ENCODE data around the gene FRMD1.

FRMD1 gene

GRCh38 chr6:168053086-168053956 lies 25.7 kb downstream of the FRMD1 start:
- DNase-seq, result no peak

GRCh38 chr6:168052291-168052891 lies 26.6 kb downstream of the FRMD1 start:
- DNase-seq, result no peak

GRCh38 chr6:168051648-168052047 lies 27.4 kb downstream of the FRMD1 start:
- no peak for DNase-seq

GRCh38 chr6:168050881-168051586 lies 28.0 kb downstream of the FRMD1 start:
- no peak for DNase-seq

- no peak for DNase-seq
These were observed 28.7 kb downstream of the FRMD1 start for GRCh38 chr6:168050225-168050880.

- no peak for DNase-seq
These were observed 29.2 kb downstream of the FRMD1 start for GRCh38 chr6:168049706-168050224.

GRCh38 chr6:168049277-168049676 lies 29.7 kb downstream of the FRMD1 start:
- DNase-seq, result no peak

GRCh38 chr6:168048724-168049025 lies 30.3 kb downstream of the FRMD1 start:
- DNase-seq, result no peak

GRCh38 chr6:168047841-168048723 lies 30.9 kb downstream of the FRMD1 start:
- DNase-seq, result no peak

- no peak for DNase-seq
These were observed 32.3 kb downstream of the FRMD1 start for GRCh38 chr6:168046696-168047095.

- DNase-seq, result no peak
These were observed 33.0 kb downstream of the FRMD1 start for GRCh38 chr6:168045706-168046620.

- DNase-seq, result no peak
These were observed 33.8 kb downstream of the FRMD1 start for GRCh38 chr6:168045141-168045691.

GRCh38 chr6:168044521-168045130 lies 34.4 kb downstream of the FRMD1 start:
- DNase-seq, result no peak

- DNase-seq, result no peak
These were observed 35.1 kb downstream of the FRMD1 start for GRCh38 chr6:168043848-168044415.

- no peak for DNase-seq
These were observed 35.7 kb downstream of the FRMD1 start for GRCh38 chr6:168043193-168043847.

- DNase-seq, result no peak
These were observed 36.4 kb downstream of the FRMD1 start for GRCh38 chr6:168042426-168043192.

- no peak for DNase-seq
These were observed 37.1 kb downstream of the FRMD1 start for GRCh38 chr6:168041928-168042327.

GRCh38 chr6:168040856-168041496 lies 38.0 kb downstream of the FRMD1 start:
- no peak for DNase-seq
